Measurements from ENCODE around the gene LIPT2.

DNA sequence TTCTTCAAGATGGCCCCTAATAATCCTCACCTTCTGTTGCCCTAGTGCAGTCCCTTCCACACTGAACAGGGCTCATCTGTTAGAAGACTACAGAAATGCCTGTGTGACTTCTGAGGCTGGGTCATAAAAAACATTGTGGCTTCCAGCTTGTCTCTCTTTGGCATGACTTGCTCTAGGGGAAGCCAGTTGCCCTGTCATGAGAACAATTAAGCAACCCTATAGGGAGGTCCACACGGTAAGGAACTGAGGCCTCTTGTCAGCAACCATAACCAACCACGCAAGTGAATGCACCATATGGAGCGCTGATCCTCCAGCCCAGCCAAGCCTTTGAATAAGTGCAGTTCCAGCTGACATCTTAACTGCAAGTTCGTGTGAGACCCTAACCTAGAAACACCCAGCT lies 2.6 kb downstream of the LIPT2 start:
- no peak for TF ChIP-seq CTCF (conservative IDR thresholded peaks at IDR 0.05; ENCODE audit: low read depth, low read length)
- TF ChIP-seq RCOR1 (IDR thresholded peaks at IDR 0.05; ENCODE audit: insufficient replicate concordance, low read length), result no peak
- TF ChIP-seq NFE2L2 (IDR thresholded peaks at IDR 0.05; ENCODE audit: low read depth, low read length), result no peak
- no peak for TF ChIP-seq POLR2A (IDR thresholded peaks at IDR 0.05; ENCODE audit: low read depth, low read length)
- no peak for TF ChIP-seq RAD21 (IDR thresholded peaks at IDR 0.05; ENCODE audit: low read length)
- TF ChIP-seq BHLHE40 (IDR thresholded peaks at IDR 0.05; ENCODE audit: low read depth, low read length), result no peak
- no peak for TF ChIP-seq ELK1 (IDR thresholded peaks at IDR 0.05; ENCODE audit: borderline replicate concordance, low read depth, low read length)
- TF ChIP-seq MAFK (IDR thresholded peaks at IDR 0.05; ENCODE audit: low read depth, low read length), result no peak

All from IMR-90 (cell line).